PC-9 (cell line): ENCODE data around the gene SOCS6. TPM values are rescaled to one million over a fixed set of nuclear protein-coding genes. Genes with fewer than 3 reads are reported as not detected.
A peak's percentile ranks its signal among the peaks of the same experiment; 100 is the strongest.

Experiments used
- BruUV-seq: library from RNA; stranded (reverse); fragments of 400-500 nt; replicated peaks from 2 replicates; lab custom pipeline; 2021; lab: Mats Ljungman, UMichigan
- CTCF ChIA-PET: fragments of 300-600 bp; sonication (Branson Sonifier 250); formaldehyde crosslinking; loops from one replicate; lab custom pipeline; 2022; ENCODE audit warnings: antibody characterized with exemption; lab: Charles Lee
- POLR2A ChIA-PET: fragments of 300-600 bp; sonication (Branson Sonifier 250); formaldehyde crosslinking; loops from one replicate; lab custom pipeline; 2022; ENCODE audit warnings: antibody characterized with exemption; ENCODE audit not compliant: unreplicated experiment; lab: Charles Lee
- DNase-seq, 2 experiments: peaks; one replicate each; pipeline versions ENCODE4 v3.0.0 to v3.0.0-alpha.2; 2015 to 2022; ENCODE audit warnings: mixed read lengths in 1 of 2
- H2AFZ ChIP-seq: fragments of 200-600 bp; sonication (generic); 2 replicates; pipeline ENCODE4 v1.8.1; 2017; ENCODE audit warnings: antibody characterized with exemption
- H3F3A ChIP-seq: fragments of 200-600 bp; sonication (generic); 2 replicates; pipeline ENCODE4 v1.8.1; 2017; ENCODE audit warnings: antibody characterized with exemption, mild to moderate bottlenecking, low read depth; ENCODE audit not compliant: insufficient read depth
- H3K27ac ChIP-seq: fragments of 200-600 bp; sonication (generic); 2 replicates; pipeline ENCODE4 v1.6.1; 2016; ENCODE audit warnings: mixed run types
- H3K27me3 ChIP-seq: fragments of 200-600 bp; sonication (generic); 2 replicates; pipeline ENCODE4 v1.6.1; 2016; ENCODE audit warnings: low read depth, mixed run types; ENCODE audit not compliant: insufficient read depth
- H3K36me3 ChIP-seq: fragments of 200-600 bp; sonication (generic); 2 replicates; pipeline ENCODE4 v1.6.1; 2016; ENCODE audit warnings: low read depth, mixed run types
- H3K4me1 ChIP-seq: fragments of 200-600 bp; sonication (generic); replicated peaks from 2 replicates; pipeline ENCODE4 v1.6.1; 2016; ENCODE audit warnings: mixed run types; ENCODE audit not compliant: insufficient read depth
- H3K4me2 ChIP-seq: fragments of 200-600 bp; sonication (generic); 2 replicates; pipeline ENCODE4 v1.6.1; 2017; ENCODE audit warnings: mixed run types
- H3K4me3 ChIP-seq: fragments of 200-600 bp; sonication (generic); 2 replicates; pipeline ENCODE4 v1.6.1; 2016; ENCODE audit warnings: mixed run types
- H3K79me2 ChIP-seq: fragments of 200-600 bp; sonication (generic); 2 replicates; pipeline ENCODE4 v1.6.1; 2017; ENCODE audit warnings: low read depth, mixed run types
- H3K9me2 ChIP-seq: fragments of 200-600 bp; sonication (generic); 2 replicates; pipeline ENCODE4 v1.8.1; 2017; ENCODE audit warnings: mild to moderate bottlenecking; ENCODE audit not compliant: insufficient read depth
- H3K9me3 ChIP-seq: fragments of 200-600 bp; sonication (generic); 2 replicates; pipeline ENCODE4 v1.8.1; 2016; ENCODE audit warnings: low read depth; ENCODE audit not compliant: insufficient read depth
- H4K20me1 ChIP-seq: fragments of 200-600 bp; sonication (generic); 2 replicates; pipeline ENCODE4 v1.8.1; 2017; ENCODE audit not compliant: insufficient read depth
- EZH2 ChIP-seq: fragments of 200-600 bp; sonication (generic); IDR thresholded peaks from 2 replicates; pipeline ENCODE4 v1.8.0; 2017; ENCODE audit warnings: antibody characterized with exemption, low read depth
- intact Hi-C: fragments of 100-400 bp; cut with micrococcal nuclease; formaldehyde crosslinking; loops from one replicate; pipeline ENCODE4 v1.10.0; 2022; ENCODE audit not compliant: unreplicated experiment
- total RNA-seq: library from RNA; stranded (reverse); gene quantifications from 2 replicates; pipeline ENCODE4 v1.2.3, GENCODE V29; 2021
- TF ChIP-seq, protein P1 (sequence below): fragments of 200-600 bp; sonication (generic); conservative IDR thresholded peaks from 2 replicates; pipeline ENCODE4 v1.6.1; 2017; ENCODE audit warnings: mixed run types, antibody characterized with exemption, mild to moderate bottlenecking, moderate library complexity

SOCS6 gene
- total RNA-seq, 1 experiment from 2014 or later: 21.0 TPM

DNA sequence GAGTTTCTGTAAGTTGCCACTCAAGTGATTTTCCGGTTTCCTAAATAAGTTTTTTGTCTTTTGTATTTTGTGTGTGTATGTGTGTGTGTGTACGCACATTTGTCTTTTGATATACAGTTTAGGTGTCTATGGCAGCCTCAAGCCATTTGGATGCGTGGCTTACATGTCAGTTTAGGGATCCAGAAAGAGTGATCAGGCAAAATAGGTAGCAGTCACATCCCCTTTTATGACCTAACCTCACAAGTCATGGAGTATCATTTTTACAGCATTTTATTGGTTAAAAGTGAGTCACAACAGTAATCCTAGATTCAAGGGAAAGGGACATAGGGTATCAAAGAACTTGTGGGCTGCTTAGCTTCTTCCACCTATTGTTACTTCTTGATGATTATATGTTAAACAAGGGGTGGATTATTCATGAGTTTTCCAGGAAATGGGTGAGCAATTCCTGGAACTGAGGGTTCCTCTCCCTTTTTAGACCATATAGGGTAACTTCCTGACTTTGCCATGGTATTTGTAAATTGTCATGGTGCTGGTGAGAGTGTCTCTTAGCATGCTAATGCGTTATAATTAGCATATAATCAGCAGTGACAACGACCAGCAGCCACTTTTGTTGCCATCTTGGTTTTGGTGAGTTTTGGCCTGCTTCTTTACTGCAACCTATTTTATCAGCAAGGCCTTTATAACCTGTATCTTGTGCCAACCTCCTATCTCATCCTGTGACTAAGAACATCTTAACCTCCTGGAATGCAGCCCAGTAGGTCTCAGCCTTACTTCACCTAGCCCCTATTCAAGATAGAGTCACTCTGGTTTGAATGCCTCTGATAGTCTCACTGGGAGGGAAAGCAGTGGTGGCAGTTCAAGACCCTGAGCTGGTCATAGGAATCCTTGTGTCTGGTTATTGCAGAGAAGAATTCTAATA lies 8.6 kb upstream of the SOCS6 start:
- Histone ChIP-seq H2AFZ (no peak overlapping the region), H3K27me3 (no peaks in the 10 kb centered on the region), H3K9me2 (no peaks in the 10 kb centered on the region), H3K79me2 (no peaks in the 10 kb centered on the region), H3K9me3 (peaks cover 14% of the 10 kb centered on the region), H3F3A (peaks cover 20% of the 10 kb centered on the region; the same call in 1 of the 2 replicates), H4K20me1 (no peaks in the 10 kb centered on the region), H3K4me1 (peaks cover 38% of the 10 kb centered on the region), H3K4me3 (no peak overlapping the region), H3K27ac (peak overlapping the region; percentile 21; the same call in 1 of the 2 replicates), H3K36me3 (no peaks in the 10 kb centered on the region), H3K4me2 (0 out of 2 replicates have a peak overlapping the region, but pooled peaks have one; percentile 1)
- ChIA-PET POLR2A (interaction anchor here (0.5 to 0.6 kb wide), 2 partner anchors 9 to 21 kb away, joined by 3 read pairs; partner anchors contain the start of gene SOCS6), CTCF (no interaction called here)
- TF ChIP-seq, protein P1, sequence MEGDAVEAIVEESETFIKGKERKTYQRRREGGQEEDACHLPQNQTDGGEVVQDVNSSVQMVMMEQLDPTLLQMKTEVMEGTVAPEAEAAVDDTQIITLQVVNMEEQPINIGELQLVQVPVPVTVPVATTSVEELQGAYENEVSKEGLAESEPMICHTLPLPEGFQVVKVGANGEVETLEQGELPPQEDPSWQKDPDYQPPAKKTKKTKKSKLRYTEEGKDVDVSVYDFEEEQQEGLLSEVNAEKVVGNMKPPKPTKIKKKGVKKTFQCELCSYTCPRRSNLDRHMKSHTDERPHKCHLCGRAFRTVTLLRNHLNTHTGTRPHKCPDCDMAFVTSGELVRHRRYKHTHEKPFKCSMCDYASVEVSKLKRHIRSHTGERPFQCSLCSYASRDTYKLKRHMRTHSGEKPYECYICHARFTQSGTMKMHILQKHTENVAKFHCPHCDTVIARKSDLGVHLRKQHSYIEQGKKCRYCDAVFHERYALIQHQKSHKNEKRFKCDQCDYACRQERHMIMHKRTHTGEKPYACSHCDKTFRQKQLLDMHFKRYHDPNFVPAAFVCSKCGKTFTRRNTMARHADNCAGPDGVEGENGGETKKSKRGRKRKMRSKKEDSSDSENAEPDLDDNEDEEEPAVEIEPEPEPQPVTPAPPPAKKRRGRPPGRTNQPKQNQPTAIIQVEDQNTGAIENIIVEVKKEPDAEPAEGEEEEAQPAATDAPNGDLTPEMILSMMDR: no peak
- TF ChIP-seq EZH2: no peak
- no TSS peak for BruUV-seq
- intact Hi-C loops: no loop called here
- peak in 1 of 2 experiments; percentile 76 for DNase-seq

DNA sequence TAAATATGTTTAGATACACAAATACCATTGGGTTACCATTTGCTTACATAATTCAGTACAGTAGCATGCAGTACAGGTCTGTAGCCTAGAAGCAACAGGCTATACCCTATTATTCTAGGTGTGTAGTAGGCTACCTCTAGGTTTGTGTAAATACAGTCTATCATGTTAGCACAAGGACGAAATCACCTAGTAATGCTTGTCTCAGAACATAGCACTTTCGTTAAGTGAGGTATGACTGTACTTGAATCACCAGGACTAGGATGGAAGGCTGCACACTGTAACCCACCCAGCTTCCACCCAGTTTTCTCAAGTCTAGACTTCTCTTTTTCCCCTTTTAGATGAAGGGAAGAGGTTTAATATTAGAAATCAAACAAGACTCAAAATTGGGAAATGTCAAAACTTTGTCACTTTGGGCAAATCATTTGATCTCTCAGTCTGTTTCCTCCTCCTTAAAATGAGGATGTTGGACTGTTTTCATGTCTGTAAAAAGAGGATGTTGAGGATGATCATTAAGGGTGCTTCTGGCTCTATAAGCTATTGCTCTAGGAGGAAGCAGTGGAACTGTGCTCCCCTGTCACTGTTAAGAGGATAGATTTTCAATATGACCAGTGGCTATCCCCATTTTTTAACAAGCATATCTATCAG lies 3.7 kb upstream of the SOCS6 start:
- H3K4me2 ChIP-seq: no peak overlapping the region
- no peak overlapping the region for H3K27ac ChIP-seq
- H3K27me3 ChIP-seq: no peaks in the 10 kb centered on the region
- peaks cover 33% of the 10 kb centered on the region for H3F3A ChIP-seq
- H3K4me3 ChIP-seq: no peak overlapping the region
- no peaks in the 10 kb centered on the region for H3K36me3 ChIP-seq
- no peak overlapping the region for H2AFZ ChIP-seq
- peaks cover 6% of the 10 kb centered on the region for H3K79me2 ChIP-seq
- no peaks in the 10 kb centered on the region for H3K9me2 ChIP-seq
- intact Hi-C loops: loop anchor here (5.0 kb wide), 2 partner anchors 88 to 137 kb away; no protein-coding TSS in a partner anchor
- POLR2A ChIA-PET: no interaction called here
- no peaks in the 10 kb centered on the region for H4K20me1 ChIP-seq
- H3K4me1 ChIP-seq: peaks cover 25% of the 10 kb centered on the region
- no peak for DNase-seq
- no TSS peak for BruUV-seq
- peaks cover 10% of the 10 kb centered on the region for H3K9me3 ChIP-seq
- CTCF ChIA-PET: no interaction called here
- TF ChIP-seq, protein P1: no peak
- no peak for TF ChIP-seq EZH2

DNA sequence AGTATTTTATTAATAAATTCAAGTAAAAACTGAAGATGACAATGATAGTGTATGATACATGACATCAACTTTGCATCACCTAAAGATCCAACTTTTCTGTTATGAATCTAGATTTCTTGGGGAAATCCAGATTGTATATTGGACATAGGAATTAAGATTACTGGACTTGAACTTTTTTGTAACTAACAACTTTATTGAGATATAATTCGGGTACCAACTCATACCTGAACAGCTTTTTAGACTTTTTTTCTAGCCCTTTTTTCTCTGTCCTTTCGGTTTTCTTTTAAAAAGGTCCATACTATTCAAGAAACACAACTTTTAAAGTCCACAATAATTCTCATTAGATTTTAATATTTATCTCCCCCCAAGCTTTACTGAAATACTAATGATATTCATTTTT lies 1.1 kb upstream of the SOCS6 start:
- H3K27me3 ChIP-seq: no peaks in the 10 kb centered on the region
- no peak for DNase-seq
- H3F3A ChIP-seq: peaks cover 24% of the 10 kb centered on the region
- no TSS peak for BruUV-seq
- H3K4me3 ChIP-seq: peak overlapping the region; percentile 81; the same call in 1 of the 2 replicates
- no peaks in the 10 kb centered on the region for H3K9me2 ChIP-seq
- peak overlapping the region; percentile 83 for H3K4me2 ChIP-seq
- ChIA-PET POLR2A (interaction anchor here (0.7 kb wide), 1 partner anchor 1360 kb away, joined by 3 read pairs; no protein-coding TSS in a partner anchor), CTCF (no interaction called here)
- H3K27ac ChIP-seq: peak overlapping the region; percentile 59; the same call in 1 of the 2 replicates
- H3K4me1 ChIP-seq: peaks cover 40% of the 10 kb centered on the region
- peak overlapping the region; percentile 100; the same call in 1 of the 2 replicates for H2AFZ ChIP-seq
- intact Hi-C loops: loop anchor here (2.0 to 5.0 kb wide), 3 partner anchors 45 to 135 kb away; no protein-coding TSS in a partner anchor
- H3K36me3 ChIP-seq: peaks cover 4% of the 10 kb centered on the region; the same call in 1 of the 2 replicates
- no peaks in the 10 kb centered on the region for H3K9me3 ChIP-seq
- peaks cover 8% of the 10 kb centered on the region; the same call in 1 of the 2 replicates for H4K20me1 ChIP-seq
- no peak for TF ChIP-seq EZH2
- TF ChIP-seq, protein P1: no peak
- peaks cover 32% of the 10 kb centered on the region for H3K79me2 ChIP-seq
